Esophagus mucosa (tissue), 1 donor: ENCODE data around the gene RAG2. TPM values are rescaled to one million over a fixed set of nuclear protein-coding genes. Genes with fewer than 3 reads are reported as not detected.
"Not testable (repeated sequence)": the region's sequence is repeated elsewhere in the genome, so short reads cannot be mapped to it uniquely, and the experiment has no call there.

ENCODE experiments used
- ATAC-seq: fragments of 200-7000 bp; cut with Tn5 transposase; one replicate; pipeline ENCODE4 v1.9.1; 2020
- total RNA-seq: library from RNA; stranded (reverse); gene quantifications from one replicate; pipeline ENCODE4 v1.2.4, GENCODE V29; 2023
- donor health status: DM: yes; HTN: yes; CAD: no.

The RAG2 gene
- total RNA-seq, 1 donor from 2014 or later = not detected

GRCh38 chr11:36596880-36597279 lies 1.2 kb downstream of the RAG2 start:
- ATAC-seq = no peak

- ATAC-seq = peak; percentile 98
Measured at GRCh38 chr11:36594316-36594989, 3.6 kb downstream of the RAG2 start, which contains the start of gene IFTAP. Gene IFTAP (plus strand): TSS chr11:36594502. CDS start chr11:36610104, 15,602 bp downstream.

- ATAC-seq = no peak
Measured at GRCh38 chr11:36591433-36591832, 6.6 kb downstream of the RAG2 start.

GRCh38 chr11:36590513-36590912 lies 7.5 kb downstream of the RAG2 start:
- ATAC-seq = no peak

GRCh38 chr11:36588099-36588498 lies 9.9 kb downstream of the RAG2 start:
- ATAC-seq = no peak

GRCh38 chr11:36586543-36586942 lies 11.5 kb downstream of the RAG2 start:
- no peak for ATAC-seq

GRCh38 chr11:36583667-36584066 lies 14.4 kb downstream of the RAG2 start:
- no peak for ATAC-seq

GRCh38 chr11:36581536-36581935 lies 16.5 kb downstream of the RAG2 start:
- ATAC-seq = no peak

- ATAC-seq = no peak
Measured at GRCh38 chr11:36578458-36578857, 19.6 kb downstream of the RAG2 start.

GRCh38 chr11:36577859-36578258 lies 20.2 kb downstream of the RAG2 start:
- no peak for ATAC-seq

GRCh38 chr11:36577373-36577772 lies 20.7 kb downstream of the RAG2 start:
- no peak for ATAC-seq

GRCh38 chr11:36574486-36574885 lies 23.6 kb downstream of the RAG2 start:
- no peak for ATAC-seq

GRCh38 chr11:36569095-36569494 lies 28.9 kb downstream of the RAG2 start:
- no peak for ATAC-seq

- no peak for ATAC-seq
Measured at GRCh38 chr11:36567694-36568093, 30.3 kb downstream of the RAG2 start, which contains the start of gene RAG1. Gene RAG1 (plus strand): TSS chr11:36568007. CDS start chr11:36573305, 5,298 bp downstream.

- ATAC-seq = no peak
Measured at GRCh38 chr11:36566407-36567053, 31.5 kb downstream of the RAG2 start.

GRCh38 chr11:36565031-36565610 lies 32.9 kb downstream of the RAG2 start:
- ATAC-seq = no peak

GRCh38 chr11:36564376-36565030 lies 33.5 kb downstream of the RAG2 start:
- peak; percentile 54 for ATAC-seq

- ATAC-seq = no peak
Measured at GRCh38 chr11:36558571-36559413, 39.2 kb downstream of the RAG2 start.

GRCh38 chr11:36557991-36558390 lies 40.0 kb downstream of the RAG2 start:
- ATAC-seq = no peak

- not testable (repeated sequence) for ATAC-seq
Measured at GRCh38 chr11:36557390-36557789, 40.6 kb downstream of the RAG2 start.

- no peak for ATAC-seq
Measured at GRCh38 chr11:36550385-36551115, 47.5 kb downstream of the RAG2 start.
